Karpas-422 (cell line): ENCODE data around the gene PTHLH. TPM values are rescaled to one million over a fixed set of nuclear protein-coding genes. Genes with fewer than 3 reads are reported as not detected.

ENCODE experiments used
- DNase-seq: peaks from one replicate; pipeline ENCODE4 v3.0.0-alpha.2; 2015
- H2AFZ ChIP-seq: fragments of 200-600 bp; sonication (generic); 2 replicates; pipeline ENCODE4 v1.6.1; 2014; ENCODE audit warnings: antibody characterized with exemption, low read length, mixed read lengths
- H3K27ac ChIP-seq: fragments of 200-600 bp; sonication (generic); 2 replicates; pipeline ENCODE4 v1.5.1; 2014; ENCODE audit warnings: mild to moderate bottlenecking, low read length, moderate library complexity
- H3K27me3 ChIP-seq: fragments of 200-600 bp; sonication (generic); 2 replicates; pipeline ENCODE4 v1.6.1; 2014; ENCODE audit warnings: low read length, mixed read lengths
- H3K36me3 ChIP-seq: fragments of 200-600 bp; sonication (generic); 2 replicates; pipeline ENCODE4 v1.6.1; 2014; ENCODE audit warnings: low read length, mixed read lengths; ENCODE audit not compliant: insufficient read depth
- H3K4me1 ChIP-seq: fragments of 200-600 bp; sonication (generic); 2 replicates; pipeline ENCODE4 v1.6.1; 2014; ENCODE audit warnings: mild to moderate bottlenecking, low read length, mixed read lengths
- H3K4me2 ChIP-seq: fragments of 200-600 bp; sonication (generic); 2 replicates; pipeline ENCODE4 v1.6.1; 2014; ENCODE audit warnings: low read length, low read depth, mild to moderate bottlenecking; ENCODE audit not compliant: poor library complexity, severe bottlenecking
- H3K4me3 ChIP-seq: fragments of 200-600 bp; sonication (generic); 2 replicates; pipeline ENCODE4 v1.5.1; 2014; ENCODE audit warnings: mild to moderate bottlenecking, antibody characterized with exemption, low read length, mixed read lengths
- H3K79me2 ChIP-seq: fragments of 200-600 bp; sonication (generic); 2 replicates; pipeline ENCODE4 v1.6.1; 2014; ENCODE audit warnings: mild to moderate bottlenecking, low read length, mixed read lengths
- H3K9ac ChIP-seq: fragments of 200-600 bp; sonication (generic); 2 replicates; pipeline ENCODE4 v1.6.0; 2014; ENCODE audit warnings: low read length
- H3K9me2 ChIP-seq: fragments of 200-600 bp; sonication (generic), shearing (Covaris generic); replicated peaks from 2 replicates; pipeline ENCODE4 v1.6.0; 2014; ENCODE audit warnings: mild to moderate bottlenecking, low read length, moderate library complexity; ENCODE audit not compliant: insufficient read depth
- H3K9me3 ChIP-seq: fragments of 300-700, 200-600 bp; sonication (generic); 2 replicates; pipeline ENCODE4 v1.6.1; 2014; ENCODE audit warnings: low read length, mixed read lengths
- H4K20me1 ChIP-seq: fragments of 200-600 bp; sonication (generic); 2 replicates; pipeline ENCODE4 v1.6.1; 2014; ENCODE audit warnings: mild to moderate bottlenecking, antibody characterized with exemption, low read length, low read depth; ENCODE audit not compliant: insufficient read depth
- small RNA-seq: library from RNA; depleted of rRNA; stranded (forward); fragments of <200 nt; gene quantifications from one replicate; pipeline ENCODE3, GENCODE V24; 2014
- total RNA-seq: library from RNA; depleted of rRNA; stranded (reverse); fragments of >200 nt; shearing (Covaris generic); gene quantifications from 2 replicates; pipeline ENCODE4 v1.2.3, GENCODE V29; 2014; ENCODE audit warnings: low replicate concordance; rRNA removed

Gene PTHLH
- total RNA-seq, 1 experiment from 2014 or later, result not detected

DNA sequence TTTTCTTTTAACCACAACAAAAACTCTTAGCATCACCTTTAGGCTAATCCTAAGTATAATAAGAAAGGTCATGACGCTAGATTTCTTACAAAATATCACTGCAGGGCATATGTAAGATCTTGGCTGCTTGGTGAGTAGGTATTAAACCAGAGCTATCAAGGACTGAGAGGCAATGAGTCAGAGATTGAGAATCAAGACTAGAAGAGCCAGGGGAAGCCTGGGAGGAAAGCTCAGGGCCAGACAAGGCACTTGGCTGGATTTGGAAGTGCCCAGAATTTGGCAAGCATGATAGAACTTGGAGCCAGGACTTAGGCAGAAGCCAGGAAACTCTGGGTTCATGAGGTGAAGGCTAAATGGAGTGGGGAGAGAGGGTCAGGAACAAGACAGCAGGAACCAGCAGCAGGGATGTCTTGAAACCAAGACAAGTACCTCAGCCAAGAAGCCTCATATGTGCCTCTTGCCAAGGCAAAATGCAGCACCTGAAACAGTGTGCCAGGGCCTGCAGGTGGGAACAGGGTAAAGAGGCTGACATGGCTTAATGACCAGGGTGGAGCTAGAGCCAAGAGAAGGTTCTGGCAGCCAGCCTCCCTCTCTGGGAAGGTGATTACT, 49.9 kb downstream of the PTHLH start:
- no peaks in the 10 kb centered on the region for H3K79me2 ChIP-seq
- H3K4me2 ChIP-seq, result no peak overlapping the region
- no peak overlapping the region for H3K4me3 ChIP-seq
- H3K9me3 ChIP-seq, result no peaks in the 10 kb centered on the region
- no peak overlapping the region for H3K9ac ChIP-seq
- H4K20me1 ChIP-seq, result no peaks in the 10 kb centered on the region
- no peak overlapping the region for H2AFZ ChIP-seq
- no peak overlapping the region for H3K27ac ChIP-seq
- no peaks in the 10 kb centered on the region for H3K9me2 ChIP-seq
- H3K4me1 ChIP-seq, result no peaks in the 10 kb centered on the region
- DNase-seq, result no peak
- no peaks in the 10 kb centered on the region for H3K36me3 ChIP-seq
- H3K27me3 ChIP-seq, result no peaks in the 10 kb centered on the region

DNA sequence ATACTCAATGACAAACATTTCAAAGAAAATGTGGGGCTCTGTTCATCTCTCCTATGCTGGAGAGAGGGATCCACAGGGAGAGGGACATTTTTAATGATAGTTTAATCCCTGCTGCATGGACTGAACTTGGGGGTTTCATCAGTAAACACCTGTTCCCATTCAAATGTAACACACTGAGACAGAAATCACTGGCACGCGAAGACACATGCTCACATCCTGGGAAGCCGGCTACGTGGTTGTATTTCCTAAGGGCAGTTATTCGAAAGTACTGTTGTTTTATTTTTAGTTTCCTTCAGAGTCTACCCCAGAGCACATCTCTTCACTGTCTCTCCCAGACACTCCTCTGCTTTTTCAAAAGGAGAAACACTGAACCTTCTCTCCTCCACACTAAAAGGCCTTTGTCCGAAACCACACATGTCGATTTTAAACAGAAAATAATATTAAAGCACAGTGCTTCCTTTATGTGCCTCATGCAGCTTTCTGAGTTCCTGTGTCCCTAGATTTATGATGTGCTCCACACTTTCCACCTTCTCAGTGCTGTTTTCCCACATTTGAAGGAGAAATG, 52.8 kb downstream of the PTHLH start:
- H2AFZ ChIP-seq, result no peak overlapping the region
- no peak overlapping the region for H3K4me3 ChIP-seq
- H4K20me1 ChIP-seq, result no peaks in the 10 kb centered on the region
- no peak overlapping the region for H3K9ac ChIP-seq
- no peaks in the 10 kb centered on the region for H3K36me3 ChIP-seq
- no peaks in the 10 kb centered on the region for H3K9me3 ChIP-seq
- no peak for DNase-seq
- no peaks in the 10 kb centered on the region for H3K27me3 ChIP-seq
- H3K4me2 ChIP-seq, result no peak overlapping the region
- no peaks in the 10 kb centered on the region for H3K9me2 ChIP-seq
- H3K4me1 ChIP-seq, result no peaks in the 10 kb centered on the region
- H3K79me2 ChIP-seq, result no peaks in the 10 kb centered on the region
- no peak overlapping the region for H3K27ac ChIP-seq

GRCh38 chr12:27915536-27915935, 57.0 kb downstream of the PTHLH start:
- H3K4me1 ChIP-seq, result no peaks in the 10 kb centered on the region
- H2AFZ ChIP-seq, result no peak overlapping the region
- no peaks in the 10 kb centered on the region for H3K27me3 ChIP-seq

GRCh38 chr12:27915021-27915420, 57.5 kb downstream of the PTHLH start:
- Histone ChIP-seq H3K9me2 (no peaks in the 10 kb centered on the region), H3K79me2 (no peaks in the 10 kb centered on the region), H4K20me1 (no peaks in the 10 kb centered on the region), H2AFZ (no peak overlapping the region), H3K27me3 (no peaks in the 10 kb centered on the region), H3K27ac (no peak overlapping the region), H3K36me3 (no peaks in the 10 kb centered on the region), H3K9ac (no peak overlapping the region), H3K4me2 (no peak overlapping the region), H3K4me3 (no peak overlapping the region), H3K4me1 (no peaks in the 10 kb centered on the region), H3K9me3 (no peaks in the 10 kb centered on the region)
- no peak for DNase-seq

More at GRCh38 chr12:27915536-27915935, 57.0 kb downstream of the PTHLH start:
- Histone ChIP-seq H3K79me2 (no peaks in the 10 kb centered on the region), H4K20me1 (no peaks in the 10 kb centered on the region), H3K4me3 (no peak overlapping the region), H3K9me2 (no peaks in the 10 kb centered on the region), H3K9ac (no peak overlapping the region), H3K4me2 (no peak overlapping the region), H3K36me3 (no peaks in the 10 kb centered on the region), H3K27ac (no peak overlapping the region), H3K9me3 (no peaks in the 10 kb centered on the region)
- DNase-seq, result no peak

- Histone ChIP-seq H3K9me3 (no peaks in the 10 kb centered on the region), H3K27me3 (no peaks in the 10 kb centered on the region), H3K4me2 (no peak overlapping the region), H3K36me3 (no peaks in the 10 kb centered on the region), H3K9ac (no peak overlapping the region), H3K4me1 (no peaks in the 10 kb centered on the region), H3K9me2 (no peaks in the 10 kb centered on the region), H3K27ac (no peak overlapping the region), H2AFZ (no peak overlapping the region), H3K79me2 (no peaks in the 10 kb centered on the region), H3K4me3 (no peak overlapping the region), H4K20me1 (no peaks in the 10 kb centered on the region)
- DNase-seq, result no peak
Observed at GRCh38 chr12:27913999-27914614, 58.4 kb downstream of the PTHLH start.

- no peak overlapping the region for H3K4me2 ChIP-seq
- H3K27ac ChIP-seq, result no peak overlapping the region
- H3K4me1 ChIP-seq, result no peaks in the 10 kb centered on the region
- no peak overlapping the region for H3K9ac ChIP-seq
- H3K79me2 ChIP-seq, result no peaks in the 10 kb centered on the region
- no peak for DNase-seq
- H2AFZ ChIP-seq, result no peak overlapping the region
- H3K4me3 ChIP-seq, result no peak overlapping the region
- no peaks in the 10 kb centered on the region for H3K9me2 ChIP-seq
- H3K9me3 ChIP-seq, result no peaks in the 10 kb centered on the region
- no peaks in the 10 kb centered on the region for H3K36me3 ChIP-seq
- H3K27me3 ChIP-seq, result no peaks in the 10 kb centered on the region
- no peaks in the 10 kb centered on the region for H4K20me1 ChIP-seq
Observed at GRCh38 chr12:27911397-27911796, 61.1 kb downstream of the PTHLH start.

Small RNA genes lying within 50 kb of the gene (small RNA-seq; reads per million reads assigned to genes)
- not detected for gene AC008011.1

Other genes with a start within 250 kb of the PTHLH start
- gene KLHL42, start 192.5 kb downstream of the PTHLH start, total RNA-seq, result 23.7 and 43.9 TPM in 2 replicates
- not detected in 2 replicates for gene MANSC4, start 192.5 kb downstream of the PTHLH start, total RNA-seq
- 35.8 and 115 TPM in 2 replicates for gene CCDC91, start 217.7 kb upstream of the PTHLH start, total RNA-seq